Stomach (tissue), 4 donors: ENCODE data around the gene USP14.

Experiments used
- CTCF ChIP-seq, 7 experiments: fragments of 450-650 bp in 4 of 7; fragments of 200-600 bp in 3 of 7; sonication (generic) in 3 of 7; IDR thresholded peaks; one replicate each; pipeline ENCODE4 v1.5.1; 2016 to 2019; ENCODE audit warnings: antibody characterized with exemption in 7 of 7, control low read depth in 2 of 7, mild to moderate bottlenecking in 1 of 7
- POLR2A ChIP-seq, 4 donors: fragments of 450-650 bp; IDR thresholded peaks; one replicate each; pipeline ENCODE4 v1.6.1; 2016; ENCODE audit warnings: antibody characterized with exemption in 4 of 4, control low read depth in 2 of 4, mild to moderate bottlenecking in 1 of 4, moderate library complexity in 1 of 4

- TF ChIP-seq CTCF (IDR thresholded peaks at IDR 0.05) (no peak), POLR2A (IDR thresholded peaks at IDR 0.05) (no peak)
These were observed 62.4 kb downstream of the USP14 start for GRCh38 chr18:220708-221107.
